Left lung (tissue), 10 donors: ENCODE measurements around the gene FAM98C. TPM values are rescaled to one million over a fixed set of nuclear protein-coding genes. Genes with fewer than 3 reads are reported as not detected.

Source experiments
- ATAC-seq: fragments of 200-7000 bp; cut with Tn5 transposase; one replicate; pipeline ENCODE4 v1.9.1; 2020; ENCODE audit warnings: moderate library complexity
- DNase-seq, 4 donors: peaks; one replicate each; pipeline ENCODE4 v3.0.0-alpha.2; 2013 to 2020
- H3K27ac ChIP-seq, 2 donors: fragments of 200-600 bp; sonication (generic) in 1 of 2; one replicate each; pipeline versions ENCODE4 v1.5.0 to v1.8.0; 2020 to 2021
- H3K27me3 ChIP-seq, 2 donors: fragments of 200-600 bp; sonication (generic) in 1 of 2; one replicate each; pipeline versions ENCODE4 v1.5.0 to v1.8.0; 2020 to 2021
- H3K36me3 ChIP-seq, 2 donors: fragments of 200-600 bp; sonication (generic) in 1 of 2; one replicate each; pipeline versions ENCODE4 v1.5.0 to v1.8.0; 2020 to 2021
- H3K4me1 ChIP-seq, 2 donors: fragments of 200-600 bp; one replicate each; pipeline ENCODE4 v1.8.0; 2021
- H3K4me3 ChIP-seq, 2 donors: fragments of 200-600 bp; sonication (generic) in 1 of 2; one replicate each; pipeline versions ENCODE4 v1.5.0 to v1.8.0; 2020 to 2021; ENCODE audit warnings: mild to moderate bottlenecking in 1 of 2
- H3K9me3 ChIP-seq, 2 donors: fragments of 200-600 bp; sonication (generic) in 1 of 2; one replicate each; pipeline versions ENCODE4 v1.5.0 to v1.8.0; 2020 to 2021
- intact Hi-C, 2 donors: fragments of 100-400 bp; cut with DNase I; formaldehyde crosslinking; loops; one replicate each; pipeline versions ENCODE4 v1.11.2 to v1.14.2; 2022
- polyA plus RNA-seq, 6 donors: library from polyadenylated mRNA; unstranded; fragments of 120-200 nt; gene quantifications; one replicate each; pipeline ENCODE4 v1.2.1, GENCODE V29; 2013; ENCODE audit not compliant: insufficient read length in 6 of 6
- total RNA-seq, 2 donors: library from RNA; stranded (reverse); fragmentation: NEBNext Ultra II Directional; extraction: Animal tissue kit (Norgen Biotek cat#: 25700); gene quantifications; one replicate each; pipeline ENCODE4 v1.2.1, GENCODE V29; 2021
- TF ChIP-seq, protein P1 (sequence below), 2 donors: fragments of 200-600 bp; sonication (generic) in 1 of 2; IDR thresholded peaks; one replicate each; pipeline versions ENCODE4 v1.5.0 to v1.8.0; 2021; ENCODE audit warnings: antibody characterized with exemption in 2 of 2
- donor health status: DM: no; HTN: yes; CAD: no.
- donor health status: DM: no; HTN: no; CAD: no.

FAM98C gene
- total and polyA plus RNA-seq, 8 donors = 13.3 to 21.2 (median 18.0) TPM

- TF ChIP-seq, protein P1, sequence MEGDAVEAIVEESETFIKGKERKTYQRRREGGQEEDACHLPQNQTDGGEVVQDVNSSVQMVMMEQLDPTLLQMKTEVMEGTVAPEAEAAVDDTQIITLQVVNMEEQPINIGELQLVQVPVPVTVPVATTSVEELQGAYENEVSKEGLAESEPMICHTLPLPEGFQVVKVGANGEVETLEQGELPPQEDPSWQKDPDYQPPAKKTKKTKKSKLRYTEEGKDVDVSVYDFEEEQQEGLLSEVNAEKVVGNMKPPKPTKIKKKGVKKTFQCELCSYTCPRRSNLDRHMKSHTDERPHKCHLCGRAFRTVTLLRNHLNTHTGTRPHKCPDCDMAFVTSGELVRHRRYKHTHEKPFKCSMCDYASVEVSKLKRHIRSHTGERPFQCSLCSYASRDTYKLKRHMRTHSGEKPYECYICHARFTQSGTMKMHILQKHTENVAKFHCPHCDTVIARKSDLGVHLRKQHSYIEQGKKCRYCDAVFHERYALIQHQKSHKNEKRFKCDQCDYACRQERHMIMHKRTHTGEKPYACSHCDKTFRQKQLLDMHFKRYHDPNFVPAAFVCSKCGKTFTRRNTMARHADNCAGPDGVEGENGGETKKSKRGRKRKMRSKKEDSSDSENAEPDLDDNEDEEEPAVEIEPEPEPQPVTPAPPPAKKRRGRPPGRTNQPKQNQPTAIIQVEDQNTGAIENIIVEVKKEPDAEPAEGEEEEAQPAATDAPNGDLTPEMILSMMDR (IDR thresholded peaks at IDR 0.05) = no peak
- intact Hi-C loops = no loop called here
- Histone ChIP-seq H3K4me3 (no peak overlapping the region), H3K27ac (no peak overlapping the region), H3K36me3 (no peaks in the 10 kb centered on the region), H3K9me3 (no peaks in the 10 kb centered on the region), H3K4me1 (peaks cover 0 to 18% of the 10 kb centered on the region in 2 donors), H3K27me3 (peaks cover 12 to 55% of the 10 kb centered on the region in 2 donors)
- DNase-seq = no peak
- no peak for ATAC-seq
These were observed 26.9 kb downstream of the FAM98C start for GRCh38 chr19:38429811-38430156.

- Histone ChIP-seq H3K27me3 (peaks cover 12 to 56% of the 10 kb centered on the region in 2 donors), H3K4me1 (peaks cover 0 to 18% of the 10 kb centered on the region in 2 donors), H3K4me3 (no peak overlapping the region), H3K27ac (no peak overlapping the region), H3K36me3 (no peaks in the 10 kb centered on the region), H3K9me3 (no peaks in the 10 kb centered on the region)
- ATAC-seq (no peak), DNase-seq (no peak)
- intact Hi-C loops = no loop called here
- TF ChIP-seq, protein P1 (IDR thresholded peaks at IDR 0.05) = no peak
These were observed 28.0 kb downstream of the FAM98C start for GRCh38 chr19:38430931-38431330.

DNA sequence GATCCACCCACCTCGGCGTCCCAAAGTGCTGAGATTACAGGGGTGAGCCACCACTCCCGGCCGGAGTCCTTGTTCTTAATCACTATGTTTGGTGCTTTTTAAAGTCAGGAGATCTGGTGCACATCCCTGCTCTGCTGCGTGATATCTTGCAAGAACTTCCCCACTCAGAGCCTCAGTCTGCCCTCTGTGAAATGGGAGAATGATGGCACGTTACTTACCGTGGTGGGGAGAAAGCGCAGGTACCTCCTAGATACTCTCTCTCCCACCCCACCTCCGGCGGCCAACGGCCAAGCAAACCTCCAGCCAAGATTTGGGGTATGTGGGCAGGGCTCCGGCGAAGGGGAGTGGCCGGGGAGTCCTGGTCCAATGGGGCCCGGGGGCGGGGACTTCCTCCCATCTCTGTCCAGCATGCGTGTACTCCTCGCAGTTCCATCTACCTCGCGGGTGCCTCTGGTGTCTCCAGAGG is 30.4 kb downstream of the FAM98C start, which contains the start of gene RYR1:
Gene RYR1 (plus strand): TSS at position 424 of the 466 bp plus-strand sequence. CDS start 139 bp downstream, outside the sequence.
- Histone ChIP-seq H3K27me3 (peaks cover 12 to 68% of the 10 kb centered on the region in 2 donors), H3K4me3 (no peak within 1 kb of the TSS), H3K9me3 (no peaks in the 10 kb centered on the region), H3K27ac (no peak within 1 kb of the TSS), H3K36me3 (no peaks in the 10 kb centered on the region), H3K4me1 (peaks cover 0 to 11% of the 10 kb centered on the region in 2 donors)
- ATAC-seq (peak; percentile 78), DNase-seq (peak in 3 of 4 donors; percentile 20 to 94 (median 69))
- TF ChIP-seq, protein P1 (IDR thresholded peaks at IDR 0.05) = no peak
- intact Hi-C loops = no loop called here

DNA sequence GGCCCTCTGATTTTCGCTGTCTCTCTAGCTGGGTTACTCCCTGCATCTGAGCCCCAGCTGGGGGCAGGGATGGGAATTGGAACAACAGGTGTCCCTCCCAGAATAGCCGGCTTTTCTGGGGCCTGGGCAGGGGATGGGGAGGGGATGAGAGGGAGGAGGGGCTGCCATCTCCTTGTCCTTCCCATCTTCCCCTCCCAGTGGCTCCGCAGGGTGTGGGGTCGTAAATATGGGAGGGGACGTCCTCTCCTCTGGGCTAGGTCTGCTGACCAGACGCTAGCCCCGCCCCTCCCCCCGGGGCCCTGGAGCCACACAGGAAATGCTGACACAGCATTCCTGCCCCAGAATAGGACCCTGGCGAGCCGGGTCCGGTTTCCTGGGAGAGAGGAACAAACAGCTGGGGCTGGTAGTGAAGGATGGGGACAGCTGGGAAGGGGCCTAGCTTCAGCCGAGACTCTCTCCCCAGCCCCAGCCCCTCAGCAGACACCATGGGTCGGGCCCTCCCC is 31.7 kb downstream of the FAM98C start:
- H3K27ac ChIP-seq = no peak overlapping the region
- peaks cover 0 to 11% of the 10 kb centered on the region in 2 donors for H3K4me1 ChIP-seq
- H3K4me3 ChIP-seq = no peak overlapping the region
- no peaks in the 10 kb centered on the region for H3K9me3 ChIP-seq
- no peaks in the 10 kb centered on the region for H3K36me3 ChIP-seq
- intact Hi-C loops = no loop called here
- H3K27me3 ChIP-seq = peaks cover 12 to 68% of the 10 kb centered on the region in 2 donors
- no peak for ATAC-seq
- peak in 1 of 4 donors; percentile 68 for DNase-seq
- TF ChIP-seq, protein P1 (IDR thresholded peaks at IDR 0.05) = no peak

DNA sequence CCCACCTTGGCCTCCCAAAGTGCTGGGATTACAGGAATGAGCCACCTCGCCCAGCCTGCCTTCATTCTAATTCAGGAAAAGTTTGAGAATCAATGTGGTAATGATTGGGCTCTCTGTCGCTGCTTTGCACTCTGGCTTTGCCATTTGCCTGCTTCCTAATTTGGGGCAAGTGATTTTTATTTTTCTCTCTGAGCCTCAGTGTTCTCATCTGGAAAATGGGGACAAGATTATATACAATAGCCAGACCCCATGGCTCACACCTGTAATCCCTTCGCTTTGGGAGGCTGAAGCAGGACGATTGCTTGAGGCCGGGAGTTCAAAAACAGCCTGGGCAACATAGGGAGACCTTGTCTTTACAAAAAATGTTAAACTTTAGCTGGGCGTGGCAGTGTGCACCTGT is 34.4 kb downstream of the FAM98C start:
- DNase-seq (no peak), ATAC-seq (no peak)
- intact Hi-C loops = no loop called here
- TF ChIP-seq, protein P1 (IDR thresholded peaks at IDR 0.05) = no peak
- Histone ChIP-seq H3K27ac (no peak overlapping the region), H3K4me3 (no peak overlapping the region), H3K9me3 (no peaks in the 10 kb centered on the region), H3K27me3 (peaks cover 12 to 55% of the 10 kb centered on the region in 2 donors), H3K4me1 (peaks cover 0 to 11% of the 10 kb centered on the region in 2 donors), H3K36me3 (no peaks in the 10 kb centered on the region)
